HFFc6 (cell line): ENCODE measurements around the gene KCNQ1. TPM values are rescaled to one million over a fixed set of nuclear protein-coding genes. Genes with fewer than 3 reads are reported as not detected.

Source experiments
- DNase-seq: peaks from one replicate; pipeline ENCODE4 v3.0.0-alpha.2; 2018
- H3K27ac Mint-ChIP-seq: 2 replicates; pipeline ENCODE4 v1.8.0; 2020; ENCODE audit warnings: mild to moderate bottlenecking, mixed read lengths
- H3K27me3 Mint-ChIP-seq: 2 replicates; pipeline ENCODE4 v1.8.0; 2021; ENCODE audit warnings: mild to moderate bottlenecking, moderate library complexity, mixed read lengths; ENCODE audit not compliant: insufficient read depth
- H3K36me3 Mint-ChIP-seq: 2 replicates; pipeline ENCODE4 v1.8.0; 2021; ENCODE audit warnings: low read depth, mixed read lengths
- H3K4me1 Mint-ChIP-seq: 2 replicates; pipeline ENCODE4 v1.8.0; 2020; ENCODE audit warnings: low read depth, mixed read lengths
- H3K4me3 Mint-ChIP-seq: 2 replicates; pipeline ENCODE4 v1.8.0; 2020; ENCODE audit warnings: mild to moderate bottlenecking, moderate library complexity, mixed read lengths
- H3K9me3 Mint-ChIP-seq: 2 replicates; pipeline ENCODE4 v1.8.0; 2020; ENCODE audit warnings: mild to moderate bottlenecking, mixed read lengths
- total RNA-seq, 6 experiments: library from RNA; stranded (reverse); fragmentation: NEBNext Ultra II Directional; extraction: Animal tissue kit (Norgen Biotek cat#: 25700); gene quantifications; 2 replicates in 1 of 6; 3 replicates in 5 of 6; pipeline ENCODE4 v1.2.3, GENCODE V29; 2021
- TF ChIP-seq, protein P1 (sequence below): fragments of 200-600 bp; sonication (generic); IDR thresholded peaks from 2 replicates; pipeline ENCODE4 v1.5.0; 2021; ENCODE audit warnings: antibody characterized with exemption, mild to moderate bottlenecking

The KCNQ1 gene
- total RNA-seq, 6 experiments from 2014 or later, result not detected

GRCh38 chr11:2739531-2740274, 294.9 kb downstream of the KCNQ1 start:
- no peak overlapping the region for H3K4me3 Mint-ChIP-seq
- TF ChIP-seq, protein P1, sequence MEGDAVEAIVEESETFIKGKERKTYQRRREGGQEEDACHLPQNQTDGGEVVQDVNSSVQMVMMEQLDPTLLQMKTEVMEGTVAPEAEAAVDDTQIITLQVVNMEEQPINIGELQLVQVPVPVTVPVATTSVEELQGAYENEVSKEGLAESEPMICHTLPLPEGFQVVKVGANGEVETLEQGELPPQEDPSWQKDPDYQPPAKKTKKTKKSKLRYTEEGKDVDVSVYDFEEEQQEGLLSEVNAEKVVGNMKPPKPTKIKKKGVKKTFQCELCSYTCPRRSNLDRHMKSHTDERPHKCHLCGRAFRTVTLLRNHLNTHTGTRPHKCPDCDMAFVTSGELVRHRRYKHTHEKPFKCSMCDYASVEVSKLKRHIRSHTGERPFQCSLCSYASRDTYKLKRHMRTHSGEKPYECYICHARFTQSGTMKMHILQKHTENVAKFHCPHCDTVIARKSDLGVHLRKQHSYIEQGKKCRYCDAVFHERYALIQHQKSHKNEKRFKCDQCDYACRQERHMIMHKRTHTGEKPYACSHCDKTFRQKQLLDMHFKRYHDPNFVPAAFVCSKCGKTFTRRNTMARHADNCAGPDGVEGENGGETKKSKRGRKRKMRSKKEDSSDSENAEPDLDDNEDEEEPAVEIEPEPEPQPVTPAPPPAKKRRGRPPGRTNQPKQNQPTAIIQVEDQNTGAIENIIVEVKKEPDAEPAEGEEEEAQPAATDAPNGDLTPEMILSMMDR, result no peak
- no peaks in the 10 kb centered on the region for H3K36me3 Mint-ChIP-seq
- peaks cover 9% of the 10 kb centered on the region for H3K27me3 Mint-ChIP-seq
- H3K27ac Mint-ChIP-seq, result no peak overlapping the region
- H3K9me3 Mint-ChIP-seq, result no peaks in the 10 kb centered on the region
- peaks cover 27% of the 10 kb centered on the region for H3K4me1 Mint-ChIP-seq
- no peak for DNase-seq

- no peaks in the 10 kb centered on the region for H3K9me3 Mint-ChIP-seq
- TF ChIP-seq, protein P1, result no peak
Observed at GRCh38 chr11:2740275-2740940, 295.6 kb downstream of the KCNQ1 start.

GRCh38 chr11:2741006-2741376, 296.2 kb downstream of the KCNQ1 start:
- peaks cover 7% of the 10 kb centered on the region for H3K27me3 Mint-ChIP-seq
- H3K4me3 Mint-ChIP-seq, result no peak overlapping the region
- H3K36me3 Mint-ChIP-seq, result no peaks in the 10 kb centered on the region
- peaks cover 27% of the 10 kb centered on the region for H3K4me1 Mint-ChIP-seq
- no peak for DNase-seq
- H3K27ac Mint-ChIP-seq, result no peak overlapping the region
- H3K9me3 Mint-ChIP-seq, result no peaks in the 10 kb centered on the region
- TF ChIP-seq, protein P1, result no peak

More at GRCh38 chr11:2740275-2740940, 295.6 kb downstream of the KCNQ1 start:
- Mint-ChIP-seq H3K36me3 (no peaks in the 10 kb centered on the region), H3K27me3 (peaks cover 8% of the 10 kb centered on the region), H3K4me3 (no peak overlapping the region), H3K4me1 (peaks cover 27% of the 10 kb centered on the region), H3K27ac (no peak overlapping the region)
- no peak for DNase-seq

DNA sequence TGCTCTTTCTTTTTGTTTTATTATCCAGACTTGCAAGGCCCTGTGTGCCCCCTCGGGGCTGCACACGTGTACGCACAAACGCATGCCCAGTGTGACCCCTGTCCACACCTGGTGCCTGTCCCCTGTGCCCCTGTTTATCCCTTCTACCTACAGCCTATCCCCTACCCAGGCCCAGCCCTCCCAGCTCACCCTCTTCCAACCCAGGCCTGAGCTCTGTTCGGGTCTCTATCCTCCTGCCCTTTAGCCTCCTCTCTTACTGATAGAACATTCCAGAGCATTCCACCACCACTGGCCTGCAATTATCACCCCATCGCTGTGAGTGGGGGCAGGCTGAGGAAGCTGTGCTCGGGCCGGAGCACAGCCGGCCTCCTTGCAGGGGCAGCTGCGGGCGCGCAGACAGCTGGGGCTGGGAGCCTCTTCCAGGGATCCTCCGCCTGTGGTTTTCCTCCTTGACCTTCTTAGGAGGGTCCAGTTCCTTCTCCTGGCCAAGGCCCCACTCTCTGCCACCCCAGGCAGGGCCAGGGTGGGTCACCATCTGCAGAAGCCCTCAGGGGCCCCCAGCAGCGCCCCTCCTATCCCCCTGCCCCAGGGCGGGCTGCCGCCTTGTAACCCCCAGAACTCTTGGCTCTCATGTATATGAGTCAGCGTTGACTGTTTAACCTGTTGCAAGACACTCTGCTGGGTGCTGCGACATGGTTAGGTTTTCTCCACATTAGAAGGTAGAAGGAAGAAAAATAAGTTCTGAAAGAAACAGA, 296.7 kb downstream of the KCNQ1 start:
- peak overlapping the region; percentile 6; the same call in 1 of the 2 replicates for H3K27ac Mint-ChIP-seq
- TF ChIP-seq, protein P1, result no peak
- peaks cover 27% of the 10 kb centered on the region for H3K4me1 Mint-ChIP-seq
- H3K27me3 Mint-ChIP-seq, result peaks cover 7% of the 10 kb centered on the region
- H3K36me3 Mint-ChIP-seq, result no peaks in the 10 kb centered on the region
- peak; percentile 37 for DNase-seq
- no peaks in the 10 kb centered on the region for H3K9me3 Mint-ChIP-seq
- no peak overlapping the region for H3K4me3 Mint-ChIP-seq

GRCh38 chr11:2742201-2742600, 297.4 kb downstream of the KCNQ1 start:
- Mint-ChIP-seq H3K4me3 (no peak overlapping the region), H3K27ac (no peak overlapping the region)

More at GRCh38 chr11:2742201-2742600, 297.4 kb downstream of the KCNQ1 start:
- no peak for DNase-seq
- Mint-ChIP-seq H3K4me1 (peaks cover 23% of the 10 kb centered on the region), H3K9me3 (no peaks in the 10 kb centered on the region), H3K36me3 (no peaks in the 10 kb centered on the region), H3K27me3 (peaks cover 9% of the 10 kb centered on the region)
- TF ChIP-seq, protein P1, result no peak
